DND-41 (cell line): ENCODE results near the gene VRTN.

Experiments
- CTCF ChIP-seq: IDR thresholded peaks from 2 replicates; pipeline ENCODE4 v1.5.1; 2012; ENCODE audit warnings: borderline replicate concordance, low read length, moderate library complexity, mild to moderate bottlenecking; ENCODE audit not compliant: poor library complexity, severe bottlenecking; ENCODE audit errors: extremely low read depth
- EZH2 ChIP-seq: IDR thresholded peaks from 3 replicates; pipeline ENCODE4 v1.6.1; 2012; ENCODE audit warnings: borderline replicate concordance, low read depth, mild to moderate bottlenecking, moderate library complexity, low read length, inconsistent platforms; ENCODE audit not compliant: severe bottlenecking

DNA sequence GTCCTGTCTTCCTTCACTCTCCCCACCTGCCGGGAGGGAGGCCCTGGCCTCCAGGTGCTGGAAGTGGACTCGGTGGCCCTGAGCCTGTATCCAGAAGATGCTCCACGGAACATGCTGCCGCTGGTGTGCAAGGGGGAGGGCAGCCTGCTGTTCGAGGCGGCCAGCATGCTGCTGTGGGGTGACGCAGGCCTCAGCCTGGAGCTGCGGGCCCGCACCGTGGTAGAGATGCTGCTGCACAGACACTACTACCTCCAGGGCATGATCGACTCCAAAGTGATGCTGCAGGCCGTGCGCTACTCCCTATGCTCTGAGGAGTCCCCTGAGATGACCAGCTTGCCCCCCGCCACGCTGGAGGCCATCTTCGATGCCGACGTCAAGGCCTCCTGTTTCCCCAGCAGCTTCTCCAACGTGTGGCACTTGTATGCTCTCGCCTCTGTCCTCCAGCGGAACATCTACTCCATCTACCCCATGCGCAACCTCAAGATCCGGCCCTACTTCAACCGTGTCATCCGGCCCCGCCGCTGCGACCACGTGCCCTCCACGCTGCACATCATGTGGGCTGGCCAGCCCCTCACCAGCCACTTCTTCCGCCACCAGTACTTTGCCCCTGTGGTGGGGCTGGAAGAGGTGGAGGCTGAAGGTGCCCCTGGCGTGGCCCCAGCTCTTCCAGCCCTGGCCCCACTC, 8.8 kb downstream of the VRTN start:
- TF ChIP-seq CTCF (no peak), EZH2 (no peak)
